A549 treated with AZD9567 at 1 μM for 4 hours (cell line): ENCODE results near the gene FAM53A. TPM values are rescaled to one million over a fixed set of nuclear protein-coding genes. Genes with fewer than 3 reads are reported as not detected.

Experiments used
- total RNA-seq: library from RNA; stranded (reverse); fragments of 200-300 nt; extraction: Qiagen RNA extraction; gene quantifications from 5 replicates; pipeline ENCODE4 v1.2.3, GENCODE V29; 2022; ENCODE audit not compliant: insufficient read depth

The FAM53A gene, protein sequence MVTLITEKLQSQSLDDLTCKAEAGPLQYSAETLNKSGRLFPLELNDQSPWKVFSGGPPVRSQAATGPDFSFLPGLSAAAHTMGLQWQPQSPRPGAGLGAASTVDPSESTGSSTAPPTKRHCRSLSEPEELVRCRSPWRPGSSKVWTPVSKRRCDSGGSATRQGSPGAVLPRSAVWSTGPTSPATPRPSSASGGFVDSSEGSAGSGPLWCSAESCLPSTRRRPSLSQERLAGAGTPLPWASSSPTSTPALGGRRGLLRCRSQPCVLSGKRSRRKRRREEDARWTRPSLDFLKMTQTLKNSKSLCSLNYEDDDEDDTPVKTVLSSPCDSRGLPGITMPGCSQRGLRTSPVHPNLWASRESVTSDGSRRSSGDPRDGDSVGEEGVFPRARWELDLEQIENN
- total RNA-seq = 0.60 to 1.1 TPM (median 0.81 TPM) in 4 of 5 replicates, not detected in the other

DNA sequence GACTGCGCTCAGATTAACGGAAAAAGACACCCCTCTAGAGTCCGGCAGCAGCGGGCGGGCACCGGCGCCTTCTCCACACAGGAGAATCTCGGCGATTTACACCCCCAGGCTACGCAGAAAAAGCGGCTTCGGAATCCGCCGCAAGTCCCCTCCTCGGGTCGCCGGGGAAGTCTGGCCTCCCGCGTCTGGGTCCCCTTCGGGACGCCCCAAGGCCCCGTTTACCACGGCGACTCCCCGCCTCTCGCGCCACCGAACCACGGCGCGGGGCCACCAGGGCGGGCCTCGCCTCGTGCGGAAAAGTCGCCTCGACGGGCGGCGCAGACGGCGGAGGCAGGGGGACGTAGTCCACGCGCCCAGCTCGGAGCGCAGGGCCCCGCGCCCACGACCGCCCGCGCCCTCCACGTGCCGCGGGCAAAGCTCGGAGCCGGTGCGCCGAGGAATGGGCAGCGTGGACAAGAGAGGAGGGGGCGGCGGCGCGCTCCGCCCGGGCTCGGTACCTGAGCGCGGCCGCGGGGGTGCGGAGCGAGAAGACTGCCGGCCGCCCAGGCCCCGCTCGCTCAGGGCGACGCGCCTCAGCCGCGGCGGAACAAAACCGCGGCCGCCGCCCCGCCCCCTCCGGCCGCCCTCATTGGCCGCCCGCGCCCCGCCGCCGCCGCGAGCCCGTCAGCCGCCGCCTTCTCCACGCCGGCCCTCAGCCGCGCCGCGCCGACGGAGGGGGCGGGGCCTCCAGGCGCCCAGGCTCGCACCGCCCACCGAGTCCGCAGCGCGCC lies at the start of gene FAM53A:
TSS of gene FAM53A (minus strand) at position 578 of the 770 bp plus-strand sequence. CDS start 15,572 bp downstream, outside the sequence.

DNA sequence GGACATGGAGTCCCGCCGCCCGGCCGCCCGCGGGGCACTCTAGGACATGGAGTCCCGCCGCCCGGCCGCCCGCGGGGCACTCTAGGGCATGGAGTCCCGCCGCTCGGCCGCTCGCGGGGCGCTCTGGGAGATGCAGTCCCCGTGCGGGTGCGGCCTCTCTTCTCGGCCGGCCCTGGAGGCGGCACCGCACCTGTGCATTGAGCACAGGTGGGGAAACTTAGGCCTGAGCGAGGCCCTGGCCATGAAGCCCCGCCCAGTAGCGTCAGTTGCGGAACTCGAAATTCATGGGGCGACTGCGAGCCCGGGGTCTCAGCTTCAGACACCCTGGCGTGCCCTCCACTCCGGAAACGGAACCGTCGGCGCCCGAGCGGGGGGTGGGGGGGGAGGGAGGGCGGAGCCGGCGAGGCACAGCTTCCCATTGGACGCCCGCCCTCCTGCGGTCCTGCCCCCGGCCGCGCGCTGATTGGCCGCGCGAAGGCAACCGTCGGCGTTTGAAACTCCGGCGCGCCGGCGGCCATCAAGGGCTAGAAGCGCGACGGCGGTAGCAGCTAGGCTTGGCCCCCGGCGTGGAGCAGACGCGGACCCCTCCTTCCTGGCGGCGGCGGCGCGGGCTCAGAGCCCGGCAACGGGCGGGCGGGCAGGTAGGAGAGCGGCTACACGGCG lies 37.0 kb upstream of the FAM53A start, which contains the start of the genes TACC3 and TMEM129:
TSS of gene TACC3 (plus strand) at position 519 of the 663 bp plus-strand sequence. CDS start 1,901 bp downstream, outside the sequence.
TSS of gene TMEM129 (minus strand) at position 321 of the 663 bp plus-strand sequence. CDS start 486 bp downstream, outside the sequence.

DNA sequence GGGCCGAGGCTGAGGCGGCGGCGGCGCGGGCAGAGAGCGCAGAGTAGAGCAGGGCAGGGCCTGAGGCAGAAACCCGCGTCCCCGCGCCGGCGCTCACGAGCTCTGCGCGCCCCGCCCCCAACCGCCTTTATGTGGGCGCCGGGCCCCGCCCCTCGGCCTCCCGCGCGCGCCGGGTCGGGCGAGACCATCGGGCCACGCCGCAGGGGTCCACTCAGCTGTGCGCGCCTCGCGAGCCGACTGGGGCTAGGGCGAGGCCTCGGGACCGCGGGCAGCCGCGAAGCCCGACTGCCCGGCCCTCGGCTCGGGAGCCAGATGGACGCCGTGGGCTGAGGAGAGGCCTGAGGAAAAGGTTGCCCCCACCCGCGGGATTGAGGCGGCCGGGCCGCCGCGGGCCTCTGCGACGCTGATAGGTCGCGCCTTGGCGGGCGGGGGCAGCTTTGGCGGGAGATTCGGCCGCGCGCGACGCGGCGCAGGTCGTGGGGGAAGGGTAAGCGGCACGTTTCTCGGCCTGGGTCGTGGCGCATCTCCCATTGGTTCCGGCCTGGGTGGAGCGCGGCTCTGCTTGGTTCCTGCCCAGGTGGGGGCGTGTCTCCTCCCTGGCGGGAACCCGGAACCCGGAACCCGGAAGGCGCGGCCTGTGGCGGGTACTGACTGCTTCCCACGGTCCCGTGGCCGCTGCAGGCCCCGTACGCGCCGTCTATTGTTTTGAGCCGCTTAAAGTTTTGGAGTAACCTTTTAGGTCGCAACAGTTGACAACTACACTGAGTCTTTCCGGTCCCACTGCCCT lies 28.3 kb upstream of the FAM53A start, which contains the start of gene SLBP:
TSS of gene SLBP (minus strand) at position 104 of the 787 bp plus-strand sequence. CDS start 131 bp downstream, outside the sequence.

Other genes with a start within 250 kb of the FAM53A start
- gene SLBP, start 28.0 kb upstream of the FAM53A start, total RNA-seq = 77.0 to 122 TPM (median 85.9 TPM) in 5 replicates
- gene TMEM129, start 37.0 kb upstream of the FAM53A start, total RNA-seq = 24.5 to 29.1 TPM (median 28.2 TPM) in 5 replicates
- 79.1 to 91.0 TPM (median 86.7 TPM) in 5 replicates for gene TACC3, start 37.2 kb upstream of the FAM53A start, total RNA-seq
- 1.9 to 3.6 TPM (median 3.3 TPM) in 5 replicates for gene FGFR3, start 109.0 kb upstream of the FAM53A start, total RNA-seq
- gene LETM1, start 171.8 kb upstream of the FAM53A start, total RNA-seq = 21.3 to 31.8 TPM (median 31.0 TPM) in 5 replicates
- gene NSD2, start 187.1 kb upstream of the FAM53A start, total RNA-seq = 35.1 to 44.9 TPM (median 43.7 TPM) in 5 replicates